ENCODE data around the gene CSH1. TPM values are rescaled to one million over a fixed set of nuclear protein-coding genes. Genes with fewer than 3 reads are reported as not detected.
"Not testable (repeated sequence)": the region's sequence is repeated elsewhere in the genome, so short reads cannot be mapped to it uniquely, and the experiment has no call there.

CSH1 gene
- total RNA-seq (ENCODE audit: low replicate concordance): not detected in 2 replicates

GRCh38 chr17:63896524-63897354 lies at the start of gene CSH1:
TSS of gene CSH1 (minus strand) at chr17:63896574. CDS start at chr17:63896511, 63 bp downstream.
- H3K27ac Mint-ChIP-seq; H3K4me2 ChIP-seq; DNase-seq (ENCODE audit: low spot score); H3K9ac ChIP-seq; H3K79me2 ChIP-seq (ENCODE audit: low read depth); H3K27ac ChIP-seq; H3K27me3 ChIP-seq; H3K4me3 ChIP-seq; H3K36me3 ChIP-seq; H3F3A ChIP-seq (ENCODE audit: low read depth); H3K4me1 ChIP-seq; H2AFZ ChIP-seq (replicated peaks); H3K9me3 ChIP-seq (ENCODE audit: low read depth); H3K36me3 Mint-ChIP-seq; H3K9me3 Mint-ChIP-seq; H3K4me3 Mint-ChIP-seq; H4K20me1 ChIP-seq (ENCODE audit: low read depth); H3K4me1 Mint-ChIP-seq; H3K27me3 Mint-ChIP-seq (ENCODE audit: insufficient read depth, low read depth): not testable (repeated sequence)

GRCh38 chr17:63945784-63946439 lies 49.5 kb upstream of the CSH1 start:
- Histone ChIP-seq H3K9ac (no peak overlapping the region), H2AFZ (replicated peaks) (no peak overlapping the region), H3K4me1 (no peaks in the 10 kb centered on the region), H3K27me3 (no peaks in the 10 kb centered on the region), H3K27ac (no peak overlapping the region), H3K9me3 (ENCODE audit: low read depth) (no peaks in the 10 kb centered on the region), H3K4me3 (no peak overlapping the region), H3F3A (ENCODE audit: low read depth) (no peaks in the 10 kb centered on the region), H4K20me1 (ENCODE audit: low read depth) (no peaks in the 10 kb centered on the region), H3K4me2 (no peak overlapping the region), H3K36me3 (no peaks in the 10 kb centered on the region), H3K79me2 (ENCODE audit: low read depth) (no peaks in the 10 kb centered on the region)
- no peak for DNase-seq (ENCODE audit: low spot score)
- no peak overlapping the region for H3K4me3 Mint-ChIP-seq
- TF ChIP-seq EZH2phosphoT487 (IDR thresholded peaks at IDR 0.05) (no peak), EZH2 (IDR thresholded peaks at IDR 0.05) (no peak), CTCF (IDR thresholded peaks at IDR 0.05) (no peak)
- H3K27ac Mint-ChIP-seq: no peak overlapping the region
- no peaks in the 10 kb centered on the region for H3K36me3 Mint-ChIP-seq
- peaks cover 9% of the 10 kb centered on the region for H3K4me1 Mint-ChIP-seq
- H3K9me3 Mint-ChIP-seq: no peaks in the 10 kb centered on the region
- peaks cover 3% of the 10 kb centered on the region for H3K27me3 Mint-ChIP-seq (ENCODE audit: insufficient read depth, low read depth)

GRCh38 chr17:63944736-63945499 lies 48.5 kb upstream of the CSH1 start:
- DNase-seq (ENCODE audit: low spot score): no peak
- no peak overlapping the region for H3K27ac Mint-ChIP-seq
- no peak overlapping the region for H3K27ac ChIP-seq
- no peak overlapping the region for H3K4me3 ChIP-seq
- H3K4me2 ChIP-seq: no peak overlapping the region
- no peaks in the 10 kb centered on the region for H3K36me3 Mint-ChIP-seq
- no peak overlapping the region for H3K4me3 Mint-ChIP-seq
- no peaks in the 10 kb centered on the region for H3K36me3 ChIP-seq
- H2AFZ ChIP-seq (replicated peaks): no peak overlapping the region
- H3K9me3 ChIP-seq (ENCODE audit: low read depth): no peaks in the 10 kb centered on the region
- no peaks in the 10 kb centered on the region for H3K4me1 ChIP-seq
- no peak overlapping the region for H3K9ac ChIP-seq
- H4K20me1 ChIP-seq (ENCODE audit: low read depth): no peaks in the 10 kb centered on the region
- H3K27me3 Mint-ChIP-seq (ENCODE audit: insufficient read depth, low read depth): peaks cover 3% of the 10 kb centered on the region
- no peaks in the 10 kb centered on the region for H3K9me3 Mint-ChIP-seq
- no peaks in the 10 kb centered on the region for H3K79me2 ChIP-seq (ENCODE audit: low read depth)
- H3F3A ChIP-seq (ENCODE audit: low read depth): no peaks in the 10 kb centered on the region
- TF ChIP-seq CTCF (IDR thresholded peaks at IDR 0.05) (no peak), EZH2phosphoT487 (IDR thresholded peaks at IDR 0.05) (no peak), EZH2 (IDR thresholded peaks at IDR 0.05) (no peak)
- peaks cover 7% of the 10 kb centered on the region for H3K4me1 Mint-ChIP-seq
- no peaks in the 10 kb centered on the region for H3K27me3 ChIP-seq

All from neural progenitor cell (in vitro differentiated cells).